Measurements from ENCODE around the gene SLC30A2. TPM values are rescaled to one million over a fixed set of nuclear protein-coding genes. Genes with fewer than 3 reads are reported as not detected.

The SLC30A2 gene
- total and polyA plus RNA-seq, 10 of the 15 experiments (the other 5 are each of a cell fraction or from before 2014, with no cell fraction given) = 0.13 TPM; not detected in 9

DNA sequence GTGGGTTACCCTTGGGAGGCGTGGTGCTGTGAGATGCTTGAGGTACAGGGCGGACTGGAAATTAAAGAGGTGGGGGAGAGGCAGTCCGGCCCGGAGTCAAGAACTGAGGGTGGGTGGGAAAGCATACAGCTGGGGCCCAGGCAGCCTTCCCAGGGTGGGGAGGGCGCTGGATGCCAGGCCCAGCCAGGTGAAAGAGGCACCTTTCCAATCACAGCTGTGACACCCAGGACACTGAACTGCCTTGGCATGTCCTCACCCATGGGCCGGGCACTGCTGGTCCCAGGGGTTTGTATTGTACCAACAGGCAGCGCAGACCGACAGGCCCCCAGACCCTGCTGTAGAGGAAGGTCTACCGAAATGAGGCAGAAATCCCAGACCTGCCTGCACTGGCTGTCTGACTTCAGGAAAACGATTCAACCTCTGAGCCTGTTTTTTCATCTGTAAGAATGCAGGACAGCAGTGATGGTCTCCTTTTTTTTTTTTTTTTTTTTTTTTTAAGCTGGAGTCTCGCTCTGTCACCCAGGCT, 9.1 kb downstream of the SLC30A2 start:
- Histone ChIP-seq H3K27ac (ENCODE audit: control insufficient read depth, insufficient read depth) (no peak overlapping the region), H3K9me3 (replicated peaks; ENCODE audit: control insufficient read depth, insufficient read depth, low read length) (0 out of 3 replicates have a peak, but pooled peaks cover 2% of the 10 kb centered on the region), H2AFZ (ENCODE audit: control insufficient read depth, low read depth, low read length) (no peak overlapping the region), H4K20me1 (ENCODE audit: control insufficient read depth, insufficient read depth) (no peaks in the 10 kb centered on the region), H3K27me3 (replicated peaks in 1 of 2; ENCODE audit: control insufficient read depth in 2 of 2, insufficient read depth in 2 of 2, low read length in 1 of 2) (peaks cover 0 to 2% of the 10 kb centered on the region in 2 experiments), H3K4me3 (no peak overlapping the region), H3K79me2 (ENCODE audit: control insufficient read depth, insufficient read depth, low read length) (no peaks in the 10 kb centered on the region), H3K4me1 (ENCODE audit: control insufficient read depth, insufficient read depth, low read length) (peaks cover 10% of the 10 kb centered on the region; the same call in 1 of the 2 replicates), H3K4me2 (ENCODE audit: control insufficient read depth, insufficient read depth) (no peak overlapping the region), H3K36me3 (ENCODE audit: control insufficient read depth in 2 of 2, insufficient read depth in 2 of 2, low read length in 1 of 2) (no peaks in the 10 kb centered on the region), H3K9ac (ENCODE audit: control insufficient read depth, insufficient read depth, low read length) (no peak overlapping the region)
- RAD21 ChIA-PET (ENCODE audit: unreplicated experiment) = interaction anchor here (0.8 to 1.8 kb wide), 4 partner anchors 102 to 380 kb away, joined by 3 to 11 read pairs (median 5); no protein-coding TSS in a partner anchor
- BruUV-seq (replicated peaks) = no TSS peak
- 42% methylated on average over 7 of the region's 11 CpGs for WGBS (ENCODE audit: insufficient coverage, insufficient replicate concordance, low lambda C conversion rate, missing lambda C conversion rate)
- CTCF ChIA-PET = interaction anchor here (0.6 to 4.2 kb wide), 15 partner anchors 9 to 374 kb away, joined by 3 to 35 read pairs (median 4); partner anchors contain the start of genes CEP85 and ZNF593
- intact Hi-C loops (cut with micrococcal nuclease; ENCODE audit: unreplicated experiment) (loop anchor here (5.0 kb wide), 2 partner anchors 70 to 110 kb away; no protein-coding TSS in a partner anchor), in situ Hi-C loops (cut with MboI) (no loop called here)
- SMC1A ChIA-PET (ENCODE audit: uncharacterized antibody, unreplicated experiment) = interaction anchor here (0.7 to 0.8 kb wide), 2 partner anchors 108 to 243 kb away, joined by 3 to 4 read pairs; no protein-coding TSS in a partner anchor
- FAIRE-seq (no peak), DNase-seq (ENCODE audit: low read depth, low spot score) (no peak), ATAC-seq (no peak)
- POLR2A ChIA-PET = interaction anchor here (0.5 to 0.8 kb wide), 4 partner anchors 108 to 542 kb away, joined by 3 to 8 read pairs (median 5); no protein-coding TSS in a partner anchor
- TF ChIP-seq ZNF622 (IDR thresholded peaks at IDR 0.05) (no peak), ETV6 (conservative IDR thresholded peaks at IDR 0.05 in 1 of 2, IDR thresholded peaks at IDR 0.05 in 1 of 2; ENCODE audit: borderline replicate concordance in 1 of 2, low read depth in 1 of 2) (no peak), CREM (IDR thresholded peaks at IDR 0.05; ENCODE audit: low read depth) (no peak), MEF2A (IDR thresholded peaks at IDR 0.05; ENCODE audit: insufficient read depth, low read depth, low read length) (no peak), TBL1XR1 (IDR thresholded peaks at IDR 0.05; ENCODE audit: low read depth, low read length) (no peak), POLR2AphosphoS2 (IDR thresholded peaks at IDR 0.05; ENCODE audit: low read depth, low read length) (no peak), BACH1 (IDR thresholded peaks at IDR 0.05; ENCODE audit: borderline replicate concordance) (no peak), LARP7 (IDR thresholded peaks at IDR 0.05) (no peak), DPF2 (IDR thresholded peaks at IDR 0.05) (no peak), NFYB (IDR thresholded peaks at IDR 0.05; ENCODE audit: insufficient read depth, low read depth, low read length) (no peak), EZH2 (IDR thresholded peaks at IDR 0.05; ENCODE audit: borderline replicate concordance, control insufficient read depth, low read depth, low read length) (no peak), ESRRA (IDR thresholded peaks at IDR 0.05; ENCODE audit: low read length) (no peak), TCF7 (IDR thresholded peaks at IDR 0.05; ENCODE audit: borderline replicate concordance) (no peak), SMARCA5 (IDR thresholded peaks at IDR 0.05) (no peak)
- TF ChIP-seq, protein P1, sequence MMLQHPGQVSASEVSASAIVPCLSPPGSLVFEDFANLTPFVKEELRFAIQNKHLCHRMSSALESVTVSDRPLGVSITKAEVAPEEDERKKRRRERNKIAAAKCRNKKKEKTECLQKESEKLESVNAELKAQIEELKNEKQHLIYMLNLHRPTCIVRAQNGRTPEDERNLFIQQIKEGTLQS (IDR thresholded peaks at IDR 0.05; ENCODE audit: borderline replicate concordance, extremely low read depth, low read depth, low read length) = no peak
- TF ChIP-seq, protein P2, sequence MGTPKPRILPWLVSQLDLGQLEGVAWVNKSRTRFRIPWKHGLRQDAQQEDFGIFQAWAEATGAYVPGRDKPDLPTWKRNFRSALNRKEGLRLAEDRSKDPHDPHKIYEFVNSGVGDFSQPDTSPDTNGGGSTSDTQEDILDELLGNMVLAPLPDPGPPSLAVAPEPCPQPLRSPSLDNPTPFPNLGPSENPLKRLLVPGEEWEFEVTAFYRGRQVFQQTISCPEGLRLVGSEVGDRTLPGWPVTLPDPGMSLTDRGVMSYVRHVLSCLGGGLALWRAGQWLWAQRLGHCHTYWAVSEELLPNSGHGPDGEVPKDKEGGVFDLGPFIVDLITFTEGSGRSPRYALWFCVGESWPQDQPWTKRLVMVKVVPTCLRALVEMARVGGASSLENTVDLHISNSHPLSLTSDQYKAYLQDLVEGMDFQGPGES (IDR thresholded peaks at IDR 0.05) = no peak
- TF ChIP-seq, protein P3, sequence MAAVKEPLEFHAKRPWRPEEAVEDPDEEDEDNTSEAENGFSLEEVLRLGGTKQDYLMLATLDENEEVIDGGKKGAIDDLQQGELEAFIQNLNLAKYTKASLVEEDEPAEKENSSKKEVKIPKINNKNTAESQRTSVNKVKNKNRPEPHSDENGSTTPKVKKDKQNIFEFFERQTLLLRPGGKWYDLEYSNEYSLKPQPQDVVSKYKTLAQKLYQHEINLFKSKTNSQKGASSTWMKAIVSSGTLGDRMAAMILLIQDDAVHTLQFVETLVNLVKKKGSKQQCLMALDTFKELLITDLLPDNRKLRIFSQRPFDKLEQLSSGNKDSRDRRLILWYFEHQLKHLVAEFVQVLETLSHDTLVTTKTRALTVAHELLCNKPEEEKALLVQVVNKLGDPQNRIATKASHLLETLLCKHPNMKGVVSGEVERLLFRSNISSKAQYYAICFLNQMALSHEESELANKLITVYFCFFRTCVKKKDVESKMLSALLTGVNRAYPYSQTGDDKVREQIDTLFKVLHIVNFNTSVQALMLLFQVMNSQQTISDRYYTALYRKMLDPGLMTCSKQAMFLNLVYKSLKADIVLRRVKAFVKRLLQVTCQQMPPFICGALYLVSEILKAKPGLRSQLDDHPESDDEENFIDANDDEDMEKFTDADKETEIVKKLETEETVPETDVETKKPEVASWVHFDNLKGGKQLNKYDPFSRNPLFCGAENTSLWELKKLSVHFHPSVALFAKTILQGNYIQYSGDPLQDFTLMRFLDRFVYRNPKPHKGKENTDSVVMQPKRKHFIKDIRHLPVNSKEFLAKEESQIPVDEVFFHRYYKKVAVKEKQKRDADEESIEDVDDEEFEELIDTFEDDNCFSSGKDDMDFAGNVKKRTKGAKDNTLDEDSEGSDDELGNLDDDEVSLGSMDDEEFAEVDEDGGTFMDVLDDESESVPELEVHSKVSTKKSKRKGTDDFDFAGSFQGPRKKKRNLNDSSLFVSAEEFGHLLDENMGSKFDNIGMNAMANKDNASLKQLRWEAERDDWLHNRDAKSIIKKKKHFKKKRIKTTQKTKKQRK (IDR thresholded peaks at IDR 0.05; ENCODE audit: low read depth, low read length) = no peak
- TF ChIP-seq, protein P4, sequence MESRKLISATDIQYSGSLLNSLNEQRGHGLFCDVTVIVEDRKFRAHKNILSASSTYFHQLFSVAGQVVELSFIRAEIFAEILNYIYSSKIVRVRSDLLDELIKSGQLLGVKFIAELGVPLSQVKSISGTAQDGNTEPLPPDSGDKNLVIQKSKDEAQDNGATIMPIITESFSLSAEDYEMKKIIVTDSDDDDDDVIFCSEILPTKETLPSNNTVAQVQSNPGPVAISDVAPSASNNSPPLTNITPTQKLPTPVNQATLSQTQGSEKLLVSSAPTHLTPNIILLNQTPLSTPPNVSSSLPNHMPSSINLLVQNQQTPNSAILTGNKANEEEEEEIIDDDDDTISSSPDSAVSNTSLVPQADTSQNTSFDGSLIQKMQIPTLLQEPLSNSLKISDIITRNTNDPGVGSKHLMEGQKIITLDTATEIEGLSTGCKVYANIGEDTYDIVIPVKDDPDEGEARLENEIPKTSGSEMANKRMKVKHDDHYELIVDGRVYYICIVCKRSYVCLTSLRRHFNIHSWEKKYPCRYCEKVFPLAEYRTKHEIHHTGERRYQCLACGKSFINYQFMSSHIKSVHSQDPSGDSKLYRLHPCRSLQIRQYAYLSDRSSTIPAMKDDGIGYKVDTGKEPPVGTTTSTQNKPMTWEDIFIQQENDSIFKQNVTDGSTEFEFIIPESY (IDR thresholded peaks at IDR 0.05) = no peak
